Measurements from ENCODE around the gene CACNG4. TPM values are rescaled to one million over a fixed set of nuclear protein-coding genes. Genes with fewer than 3 reads are reported as not detected.

Gene CACNG4
- polyA plus RNA-seq, 1 donor from 2014 or later = 32.9 TPM

DNA sequence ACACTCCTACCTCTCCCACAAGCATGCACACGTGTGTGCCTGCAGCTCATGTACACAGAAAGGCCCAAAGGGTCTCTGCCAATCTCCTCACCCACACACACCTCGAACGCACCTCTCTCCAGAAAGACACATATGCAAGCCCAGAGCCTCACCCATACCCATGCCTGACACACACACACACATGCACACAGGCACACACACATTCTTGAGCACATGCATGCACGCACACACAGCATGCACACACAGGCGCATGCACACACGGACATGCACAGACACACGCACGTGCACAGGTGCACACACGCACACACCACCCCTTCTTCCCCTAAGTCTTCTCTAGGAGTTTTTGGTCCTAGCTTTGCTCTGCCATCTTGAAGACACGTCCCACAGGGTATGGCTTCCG is 48.7 kb upstream of the CACNG4 start:
- no peaks in the 10 kb centered on the region for H3K9me3 ChIP-seq (ENCODE audit: low read length)
- H3K36me3 ChIP-seq (ENCODE audit: insufficient read depth, low read length) = no peaks in the 10 kb centered on the region
- no peaks in the 10 kb centered on the region for H3K27me3 ChIP-seq (ENCODE audit: insufficient read depth, low read depth, low read length)
- H3K79me2 ChIP-seq (replicated peaks; ENCODE audit: insufficient read depth, low read length) = no peaks in the 10 kb centered on the region
- no peaks in the 10 kb centered on the region for H3K9me2 ChIP-seq (ENCODE audit: insufficient read depth, low read length)
- H4K20me1 ChIP-seq (ENCODE audit: insufficient read depth) = no peaks in the 10 kb centered on the region
- H3K4me3 ChIP-seq (ENCODE audit: low read length) = no peak overlapping the region
- no peak overlapping the region for H2AFZ ChIP-seq (ENCODE audit: low read depth, low read length)
- no peaks in the 10 kb centered on the region for H3F3A ChIP-seq (ENCODE audit: insufficient read depth, low read length, poor library complexity, severe bottlenecking)
- H3K4me2 ChIP-seq (ENCODE audit: low read length) = no peak overlapping the region
- TF ChIP-seq, protein P1, sequence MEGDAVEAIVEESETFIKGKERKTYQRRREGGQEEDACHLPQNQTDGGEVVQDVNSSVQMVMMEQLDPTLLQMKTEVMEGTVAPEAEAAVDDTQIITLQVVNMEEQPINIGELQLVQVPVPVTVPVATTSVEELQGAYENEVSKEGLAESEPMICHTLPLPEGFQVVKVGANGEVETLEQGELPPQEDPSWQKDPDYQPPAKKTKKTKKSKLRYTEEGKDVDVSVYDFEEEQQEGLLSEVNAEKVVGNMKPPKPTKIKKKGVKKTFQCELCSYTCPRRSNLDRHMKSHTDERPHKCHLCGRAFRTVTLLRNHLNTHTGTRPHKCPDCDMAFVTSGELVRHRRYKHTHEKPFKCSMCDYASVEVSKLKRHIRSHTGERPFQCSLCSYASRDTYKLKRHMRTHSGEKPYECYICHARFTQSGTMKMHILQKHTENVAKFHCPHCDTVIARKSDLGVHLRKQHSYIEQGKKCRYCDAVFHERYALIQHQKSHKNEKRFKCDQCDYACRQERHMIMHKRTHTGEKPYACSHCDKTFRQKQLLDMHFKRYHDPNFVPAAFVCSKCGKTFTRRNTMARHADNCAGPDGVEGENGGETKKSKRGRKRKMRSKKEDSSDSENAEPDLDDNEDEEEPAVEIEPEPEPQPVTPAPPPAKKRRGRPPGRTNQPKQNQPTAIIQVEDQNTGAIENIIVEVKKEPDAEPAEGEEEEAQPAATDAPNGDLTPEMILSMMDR (IDR thresholded peaks at IDR 0.05; ENCODE audit: poor library complexity, severe bottlenecking) = no peak
- no peak overlapping the region for H3K9ac ChIP-seq (ENCODE audit: low read length)
- no peak overlapping the region for H3K27ac ChIP-seq (ENCODE audit: low read length)

DNA sequence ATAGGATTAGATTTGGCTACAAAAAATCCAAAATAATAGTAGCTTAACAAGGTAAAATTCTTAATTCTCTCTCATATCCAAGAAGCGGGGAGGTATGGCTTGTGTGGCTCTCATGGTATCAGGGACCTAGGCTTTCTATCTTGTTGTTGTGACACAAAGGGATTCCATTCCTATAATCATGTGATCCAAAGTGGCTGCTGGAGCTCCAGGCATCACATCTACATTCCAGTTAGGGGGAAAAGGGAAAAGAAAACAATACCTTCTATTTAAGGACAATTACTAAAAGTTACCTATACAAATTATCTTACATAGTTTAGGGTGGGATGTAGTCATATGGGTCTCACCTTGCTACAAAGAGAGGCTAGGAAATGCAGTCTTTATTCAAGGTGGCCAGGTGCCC is 47.6 kb upstream of the CACNG4 start:
- no peak overlapping the region for H3K4me3 ChIP-seq (ENCODE audit: low read length)
- H3K79me2 ChIP-seq (replicated peaks; ENCODE audit: insufficient read depth, low read length) = no peaks in the 10 kb centered on the region
- no peak overlapping the region for H3K4me2 ChIP-seq (ENCODE audit: low read length)
- H3K36me3 ChIP-seq (ENCODE audit: insufficient read depth, low read length) = no peaks in the 10 kb centered on the region
- H3K27me3 ChIP-seq (ENCODE audit: insufficient read depth, low read depth, low read length) = no peaks in the 10 kb centered on the region
- no peak overlapping the region for H3K9ac ChIP-seq (ENCODE audit: low read length)
- H3F3A ChIP-seq (ENCODE audit: insufficient read depth, low read length, poor library complexity, severe bottlenecking) = no peaks in the 10 kb centered on the region
- no peaks in the 10 kb centered on the region for H3K9me3 ChIP-seq (ENCODE audit: low read length)
- TF ChIP-seq EP300 (conservative IDR thresholded peaks at IDR 0.05; ENCODE audit: poor library complexity, severe bottlenecking) (no peak), TAF1 (IDR thresholded peaks at IDR 0.05; ENCODE audit: low read depth) (no peak), REST (IDR thresholded peaks at IDR 0.05; ENCODE audit: borderline replicate concordance) (no peak), MXI1 (conservative IDR thresholded peaks at IDR 0.05; ENCODE audit: poor library complexity, severe bottlenecking) (no peak), EZH2 (IDR thresholded peaks at IDR 0.05; ENCODE audit: borderline replicate concordance, insufficient read depth, low read length, poor library complexity, severe bottlenecking) (no peak), POLR2AphosphoS5 (IDR thresholded peaks at IDR 0.05) (no peak), RAD21 (conservative IDR thresholded peaks at IDR 0.05) (no peak), SMC3 (conservative IDR thresholded peaks at IDR 0.05; ENCODE audit: poor library complexity) (no peak)
- TF ChIP-seq, protein P1 (IDR thresholded peaks at IDR 0.05; ENCODE audit: poor library complexity, severe bottlenecking) = no peak
- H3K27ac ChIP-seq (ENCODE audit: low read length) = no peak overlapping the region
- no peak overlapping the region for H2AFZ ChIP-seq (ENCODE audit: low read depth, low read length)
- no peaks in the 10 kb centered on the region for H4K20me1 ChIP-seq (ENCODE audit: insufficient read depth)
- no peaks in the 10 kb centered on the region for H3K9me2 ChIP-seq (ENCODE audit: insufficient read depth, low read length)

Data from neural cell (in vitro differentiated cells).